ENCODE results near the gene MVB12A.

MVB12A gene

DNA sequence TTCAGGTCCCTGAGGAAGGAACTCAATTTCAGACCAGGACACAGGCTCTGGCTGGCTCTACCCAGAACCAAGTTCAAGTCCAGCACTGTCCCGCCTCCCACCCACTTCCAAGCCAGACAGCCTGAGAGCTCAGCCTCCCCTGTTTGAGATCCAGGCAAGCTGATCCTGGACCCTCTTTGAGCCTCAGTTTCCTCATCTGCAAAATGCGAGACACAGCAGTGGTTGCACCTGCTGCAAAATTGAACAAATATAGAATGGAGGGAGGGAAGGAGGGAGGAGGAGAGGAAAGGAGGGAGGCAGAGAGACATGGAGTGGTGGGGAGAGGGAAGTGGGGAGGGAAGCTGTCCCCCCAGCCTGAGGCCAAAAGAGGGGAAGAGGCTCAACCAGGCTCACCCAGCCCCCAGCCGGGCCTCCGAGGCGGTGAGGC lies 27.9 kb downstream of the MVB12A start:
- no peak for DNase-seq

- peak; percentile 34 for DNase-seq
Observed at GRCh38 chr19:17448131-17448967, 28.5 kb downstream of the MVB12A start, which contains the start of gene TMEM221. TMEM221 (minus strand) TSS chr19:17448668; CDS start chr19:17448462, 206 bp downstream.

GRCh38 chr19:17450264-17451075 lies 30.6 kb downstream of the MVB12A start:
- peak; percentile 50 for DNase-seq

DNA sequence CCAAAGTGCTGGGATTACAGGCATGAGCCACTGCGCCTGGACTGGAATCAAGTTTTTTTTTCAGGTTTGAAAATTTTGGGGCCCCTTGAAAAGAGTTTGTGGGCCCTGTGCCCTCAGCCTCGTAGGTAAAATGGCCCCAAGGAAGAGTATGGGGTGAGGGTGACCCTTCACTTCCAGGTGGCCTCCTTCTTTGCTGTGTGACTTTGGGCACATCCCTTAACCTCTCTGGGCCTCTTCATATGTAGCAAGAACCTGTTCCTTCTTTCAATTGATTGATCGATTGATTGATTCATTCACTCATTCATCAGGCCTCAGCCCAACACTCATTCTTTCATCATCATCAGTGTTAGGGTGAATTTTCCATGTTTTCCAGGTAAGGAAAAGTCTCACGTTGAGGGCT lies 32.0 kb downstream of the MVB12A start:
- DNase-seq, result no peak

DNA sequence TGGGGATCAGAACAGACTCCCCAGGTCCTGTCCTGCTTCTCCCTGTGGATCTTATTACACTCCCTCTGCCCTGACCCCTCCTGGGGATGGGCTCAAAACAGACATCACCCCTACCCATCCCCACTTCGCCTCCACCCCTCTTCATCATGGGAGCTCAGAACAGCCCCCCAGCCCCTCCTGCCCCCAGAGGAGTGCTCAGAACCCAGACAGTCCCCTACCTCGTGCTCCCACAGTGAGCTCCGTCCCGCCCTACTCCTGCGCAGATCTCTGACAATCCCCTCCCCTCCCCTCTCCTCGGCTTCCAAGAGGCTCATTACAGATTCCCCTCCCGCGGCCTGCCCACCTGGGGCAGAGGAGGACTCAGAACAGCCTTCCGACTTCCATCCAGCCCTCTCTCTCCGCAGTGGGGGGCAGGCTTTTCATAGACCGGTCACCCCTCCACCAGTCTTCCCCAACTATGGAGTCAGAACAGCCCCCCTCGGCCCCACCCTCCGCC lies 34.8 kb downstream of the MVB12A start:
- no peak for DNase-seq

DNA sequence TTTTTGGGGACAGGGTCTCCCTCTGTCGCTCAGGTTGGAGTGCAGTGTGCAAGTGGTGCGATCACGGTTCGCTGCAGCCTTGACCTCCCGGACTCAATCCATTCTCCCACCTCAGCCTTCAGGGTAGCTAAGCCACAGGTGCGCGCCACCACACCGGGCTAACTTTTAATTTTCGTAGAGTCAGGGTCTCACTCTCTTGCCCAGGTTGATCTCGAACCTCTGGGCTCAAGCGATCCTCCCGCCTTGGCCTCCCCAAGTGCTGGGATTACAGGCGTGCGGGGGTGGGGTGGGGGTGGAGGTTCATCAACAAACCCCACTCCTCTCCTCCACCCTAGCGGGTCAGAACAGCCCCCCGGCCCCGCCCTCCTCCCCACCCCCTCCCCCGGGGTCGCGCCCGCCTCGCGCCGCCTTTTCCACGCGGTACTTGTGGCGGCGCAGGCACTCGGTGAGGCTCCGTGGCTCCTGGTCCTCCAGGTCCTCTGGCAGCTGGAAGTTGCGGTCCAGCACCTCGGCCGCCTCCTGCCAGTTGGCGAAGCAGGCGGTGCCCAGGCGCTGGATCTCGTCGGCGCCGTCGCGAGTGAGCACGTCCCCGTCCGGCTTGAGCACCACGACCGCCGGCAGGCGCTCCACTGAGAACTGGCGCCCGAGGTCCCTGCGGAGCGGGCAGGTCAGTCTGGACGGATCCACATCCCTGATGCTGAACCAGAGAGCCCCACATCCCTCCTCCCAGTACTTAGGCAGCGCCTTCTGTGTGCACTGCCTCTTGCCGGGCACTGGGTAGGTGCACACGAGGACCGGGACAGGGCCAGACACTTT lies 35.7 kb downstream of the MVB12A start:
- DNase-seq, result no peak

GRCh38 chr19:17456127-17456526 lies 36.3 kb downstream of the MVB12A start:
- no peak for DNase-seq

- no peak for DNase-seq
Observed at GRCh38 chr19:17457616-17458015, 37.8 kb downstream of the MVB12A start.

DNA sequence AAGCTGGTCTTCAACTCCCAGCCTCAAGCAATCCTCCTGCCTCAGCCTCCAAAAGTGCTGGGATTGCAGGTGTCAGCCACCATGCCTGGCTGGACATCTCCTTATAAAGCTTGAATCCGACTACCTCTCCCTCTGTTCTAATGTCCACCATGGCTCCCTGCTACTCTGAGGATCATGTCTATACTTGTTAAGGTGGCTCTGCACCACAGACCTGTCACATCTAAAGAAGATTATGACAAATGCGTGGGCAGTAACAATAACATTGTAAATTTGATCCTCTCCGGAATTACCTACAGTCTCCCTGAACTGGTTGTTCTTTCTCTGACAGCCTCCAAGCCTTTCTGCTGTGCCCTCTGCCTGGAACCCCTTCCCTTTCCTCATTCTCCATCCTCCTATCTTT lies 39.1 kb downstream of the MVB12A start:
- no peak for DNase-seq

DNA sequence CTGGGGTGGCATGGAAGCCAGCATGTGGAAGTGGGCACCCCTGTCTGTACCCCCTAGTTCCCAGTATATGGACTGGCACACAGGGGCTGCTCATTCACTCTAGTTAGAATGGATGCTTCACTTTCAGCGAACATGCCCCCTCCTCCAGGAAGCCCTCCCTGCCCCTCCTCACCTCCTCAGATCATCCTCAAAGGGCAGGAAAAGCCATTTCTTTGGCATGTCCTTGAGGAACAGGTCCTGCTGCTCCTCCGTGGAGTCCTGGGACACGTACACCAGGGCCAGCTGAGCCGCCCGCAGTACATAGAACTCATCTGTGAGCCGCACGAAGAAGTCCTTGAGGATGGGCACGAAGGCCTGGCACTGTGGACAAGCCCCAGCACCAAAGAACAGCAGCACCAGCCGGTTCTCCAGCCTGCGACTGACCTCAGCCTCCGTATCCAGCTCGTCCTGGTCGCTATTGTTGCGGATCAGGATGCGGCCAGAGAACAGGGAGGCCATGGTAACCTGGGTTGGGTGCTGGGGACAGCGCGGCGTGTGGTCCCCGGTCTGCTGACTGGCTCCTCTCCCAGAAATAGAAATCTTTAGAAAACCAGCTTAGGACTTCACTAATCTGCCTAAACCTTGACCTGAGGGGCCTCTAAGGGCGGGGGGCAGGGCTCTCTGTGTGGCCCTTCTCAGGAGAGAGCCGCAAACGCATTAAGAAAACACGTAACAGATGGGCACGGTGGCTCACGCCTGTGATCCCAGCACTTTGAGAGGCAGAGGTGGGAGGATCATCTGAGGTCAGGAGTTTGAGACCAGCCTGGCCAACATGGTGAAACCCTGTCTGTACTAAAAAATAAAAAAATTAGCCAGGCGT lies 40.8 kb downstream of the MVB12A start, which contains the start of gene NXNL1:
Gene NXNL1 (minus strand): TSS at position 555 of the 859 bp plus-strand sequence. CDS start 57 bp downstream, at position 498.
- DNase-seq, result no peak

DNA sequence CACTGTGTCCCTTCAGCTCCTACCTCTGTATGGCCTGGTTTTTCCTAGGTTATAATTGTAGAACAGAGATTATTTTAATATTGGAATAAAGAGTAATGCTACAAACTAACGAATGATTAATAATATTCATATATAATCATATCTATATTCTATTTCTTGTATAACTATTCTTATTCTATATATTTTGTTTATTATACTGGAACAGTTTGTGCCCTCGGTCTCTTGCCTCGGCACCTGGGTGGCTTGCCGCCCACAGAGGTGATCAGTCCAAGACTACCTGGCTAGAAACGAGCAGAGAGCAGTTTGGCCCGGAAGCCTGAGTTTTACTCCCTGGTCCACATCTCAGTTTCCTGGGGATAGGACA lies 46.6 kb downstream of the MVB12A start:
- no peak for DNase-seq

- no peak for DNase-seq
Observed at GRCh38 chr19:17467471-17468301, 47.8 kb downstream of the MVB12A start.

GRCh38 chr19:17468302-17469091 lies 48.6 kb downstream of the MVB12A start:
- no peak for DNase-seq

DNA sequence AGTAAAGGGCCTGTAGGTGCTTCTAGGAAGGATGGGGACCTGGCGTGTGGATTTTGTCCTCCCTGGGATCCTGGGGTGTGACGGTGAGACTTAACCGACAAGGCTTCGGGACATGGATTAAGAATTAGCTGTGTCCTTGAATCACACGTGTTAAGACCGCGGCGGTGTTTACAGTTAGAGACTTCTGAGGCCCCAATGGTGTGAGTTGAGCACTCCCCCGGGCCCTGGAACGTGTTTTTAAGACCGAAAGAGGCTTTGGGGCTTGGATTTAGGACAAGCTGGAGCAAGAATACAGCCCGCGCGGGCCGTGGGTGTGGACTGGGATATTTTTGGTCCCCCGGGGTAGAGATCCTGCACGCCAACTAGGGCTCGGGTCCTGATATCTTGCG lies 49.2 kb downstream of the MVB12A start:
- no peak for DNase-seq

- DNase-seq, result peak; percentile 86
Observed at GRCh38 chr19:17469481-17470067, 49.7 kb downstream of the MVB12A start.

- peak; percentile 98 for DNase-seq
Observed at GRCh38 chr19:17470068-17470841, 50.4 kb downstream of the MVB12A start, which contains the start of gene SLC27A1. SLC27A1 (plus strand) TSS chr19:17470524; CDS start chr19:17470541, 17 bp downstream.

GRCh38 chr19:17471410-17472125 lies 51.7 kb downstream of the MVB12A start:
- DNase-seq, result no peak

- DNase-seq, result peak; percentile 61
Observed at GRCh38 chr19:17473041-17473440, 53.2 kb downstream of the MVB12A start.

All from NCI-H226 (cell line).